Esophagus (tissue), 2 donors: ENCODE data around the gene TNFRSF11A. TPM values are rescaled to one million over a fixed set of nuclear protein-coding genes. Genes with fewer than 3 reads are reported as not detected.

ENCODE experiments used
- H3K27ac ChIP-seq, 2 donors: one replicate each; pipeline ENCODE4 v1.5.1; 2013; ENCODE audit warnings: low read depth in 2 of 2, mild to moderate bottlenecking in 2 of 2, inconsistent platforms in 1 of 2, low read length in 1 of 2, moderate library complexity in 1 of 2
- H3K27me3 ChIP-seq, 2 donors: one replicate each; pipeline ENCODE4 v1.6.1; 2013; ENCODE audit warnings: low read length in 2 of 2, control low read depth in 1 of 2, mild to moderate bottlenecking in 1 of 2; ENCODE audit not compliant: insufficient read depth in 2 of 2, control insufficient read depth in 1 of 2
- H3K36me3 ChIP-seq, 2 donors: one replicate each; pipeline ENCODE4 v1.6.1; 2013; ENCODE audit warnings: low read length in 1 of 2; ENCODE audit not compliant: control insufficient read depth in 2 of 2, insufficient read depth in 2 of 2
- H3K4me1 ChIP-seq, 2 donors: one replicate each; pipeline ENCODE4 v1.6.1; 2013; ENCODE audit warnings: low read length in 1 of 2; ENCODE audit not compliant: control insufficient read depth in 2 of 2, insufficient read depth in 2 of 2
- H3K4me3 ChIP-seq, 2 donors: one replicate each; pipeline ENCODE4 v1.5.1; 2013; ENCODE audit warnings: low read length in 2 of 2, mild to moderate bottlenecking in 2 of 2, low read depth in 1 of 2, moderate library complexity in 1 of 2
- H3K9me3 ChIP-seq, 2 donors: one replicate each; pipeline ENCODE4 v1.6.1; 2013; ENCODE audit warnings: mild to moderate bottlenecking in 2 of 2, low read depth in 1 of 2, low read length in 1 of 2, moderate library complexity in 1 of 2; ENCODE audit not compliant: control insufficient read depth in 2 of 2, insufficient read depth in 1 of 2
- WGBS, 2 donors: extraction: QIAGEN DNeasy Blood & Tissue Kit; methylation state at CpG; one replicate each; pipeline ENCODE4 v1.1.7; 2013; 5-methylcytosine and 5-hydroxymethylcytosine counted together
- polyA plus RNA-seq, 2 donors: library from polyadenylated mRNA; stranded (reverse); fragments of 200-250 nt; gene quantifications; one replicate each; pipeline ENCODE4 v1.2.3, GENCODE V29; 2013
- donor health status: healthy with polysubstance abuse.
- donor health status: Bipolar disorder and iron deficiency.

Gene TNFRSF11A
- polyA plus RNA-seq, 2 donors, result 1.2 to 2.2 TPM

DNA sequence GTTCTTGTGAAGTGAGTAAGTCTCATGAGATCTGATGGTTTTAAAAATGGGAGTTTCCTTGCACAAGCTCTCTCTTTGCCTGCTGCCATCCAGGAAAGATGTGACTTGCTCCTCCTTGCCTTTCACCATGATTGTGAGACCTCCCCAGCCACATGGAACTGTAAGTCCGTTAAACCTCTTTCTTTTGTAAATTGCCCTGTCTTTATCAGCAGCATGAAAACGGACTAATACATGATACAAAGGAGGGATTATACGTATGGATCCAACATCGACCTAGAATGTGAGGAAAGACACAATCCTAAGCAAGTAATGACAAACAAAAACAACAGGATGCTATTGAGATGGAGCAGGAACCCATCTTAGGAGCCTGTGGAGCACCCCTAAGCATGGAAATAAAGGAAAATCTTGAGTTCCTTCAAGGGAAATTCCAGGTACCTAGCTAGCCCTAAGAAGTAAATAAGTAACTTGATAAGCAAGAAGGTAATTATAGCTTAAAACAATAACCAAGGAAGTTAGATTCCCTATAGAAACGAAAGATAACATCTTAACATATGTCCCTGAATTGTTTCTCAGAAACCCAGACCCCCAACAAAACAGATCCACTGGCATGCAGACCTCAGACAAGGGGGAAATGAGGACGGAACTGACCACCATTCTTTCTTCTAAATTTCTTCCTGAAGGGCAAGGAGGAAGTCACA lies 1.5 kb upstream of the TNFRSF11A start:
- Histone ChIP-seq H3K4me3 (no peak overlapping the region), H3K27me3 (peaks cover 0 to 9% of the 10 kb centered on the region in 2 donors), H3K4me1 (peaks cover 6 to 10% of the 10 kb centered on the region in 2 donors), H3K9me3 (peaks cover 0 to 2% of the 10 kb centered on the region in 2 donors), H3K36me3 (no peaks in the 10 kb centered on the region), H3K27ac (no peak overlapping the region)
- 35 to 39% methylated on average over 6 of the region's 6 CpGs for WGBS, 2 donors

- H3K27ac ChIP-seq, result no peak overlapping the region
- no peaks in the 10 kb centered on the region for H3K36me3 ChIP-seq
- WGBS, 2 donors, result 39 to 43% methylated on average over 12 of the region's 12 CpGs
- H3K9me3 ChIP-seq, result peaks cover 0 to 2% of the 10 kb centered on the region in 2 donors
- peaks cover 0 to 9% of the 10 kb centered on the region in 2 donors for H3K27me3 ChIP-seq
- no peak overlapping the region for H3K4me3 ChIP-seq
- H3K4me1 ChIP-seq, result peaks cover 6 to 10% of the 10 kb centered on the region in 2 donors
Observed at GRCh38 chr18:62324181-62324828, 805 bp upstream of the TNFRSF11A start.

DNA sequence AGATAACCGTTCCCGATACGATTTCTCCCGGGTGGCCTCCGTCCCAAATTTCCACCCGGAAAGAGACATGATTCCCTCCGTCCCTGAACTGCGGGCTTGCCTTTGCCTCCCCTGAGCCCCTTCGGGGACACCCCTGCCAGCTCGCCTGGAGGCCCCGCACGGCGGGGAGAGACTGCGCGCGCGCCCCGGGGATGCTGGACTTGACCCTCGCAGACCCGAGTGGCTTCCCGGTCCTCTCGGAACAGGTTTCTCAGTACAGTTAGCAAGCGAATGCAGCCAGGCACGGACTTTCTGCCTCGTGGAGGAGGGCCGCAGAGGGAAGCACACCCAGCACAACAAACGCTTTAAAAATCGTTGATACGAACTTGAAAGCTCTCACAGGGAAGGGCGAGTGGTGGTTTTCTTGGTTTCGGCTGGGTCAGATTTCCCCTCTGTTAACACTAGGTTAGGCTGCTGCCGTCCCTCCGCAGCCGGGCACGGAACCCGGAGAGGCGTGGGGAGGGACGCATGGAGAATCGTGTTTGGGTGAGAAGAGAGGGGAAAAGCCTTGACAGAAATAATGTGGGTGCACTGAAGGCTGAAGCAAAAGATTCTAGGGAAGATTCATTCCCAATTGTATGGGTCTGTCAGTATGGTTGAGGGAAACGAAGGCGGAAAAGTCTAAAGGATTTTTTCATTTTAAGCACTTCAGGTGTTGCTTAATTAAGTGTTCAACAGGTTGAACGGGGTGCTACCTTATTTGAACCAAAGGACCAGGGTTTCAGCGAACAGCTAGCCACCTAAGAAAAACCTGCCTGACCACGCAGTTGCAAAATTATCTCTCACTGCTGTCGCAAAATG lies 916 bp downstream of the TNFRSF11A start:
- WGBS, 2 donors, result 3 to 4% methylated on average over 45 of the region's 45 CpGs
- H3K27ac ChIP-seq, result no peak overlapping the region

DNA sequence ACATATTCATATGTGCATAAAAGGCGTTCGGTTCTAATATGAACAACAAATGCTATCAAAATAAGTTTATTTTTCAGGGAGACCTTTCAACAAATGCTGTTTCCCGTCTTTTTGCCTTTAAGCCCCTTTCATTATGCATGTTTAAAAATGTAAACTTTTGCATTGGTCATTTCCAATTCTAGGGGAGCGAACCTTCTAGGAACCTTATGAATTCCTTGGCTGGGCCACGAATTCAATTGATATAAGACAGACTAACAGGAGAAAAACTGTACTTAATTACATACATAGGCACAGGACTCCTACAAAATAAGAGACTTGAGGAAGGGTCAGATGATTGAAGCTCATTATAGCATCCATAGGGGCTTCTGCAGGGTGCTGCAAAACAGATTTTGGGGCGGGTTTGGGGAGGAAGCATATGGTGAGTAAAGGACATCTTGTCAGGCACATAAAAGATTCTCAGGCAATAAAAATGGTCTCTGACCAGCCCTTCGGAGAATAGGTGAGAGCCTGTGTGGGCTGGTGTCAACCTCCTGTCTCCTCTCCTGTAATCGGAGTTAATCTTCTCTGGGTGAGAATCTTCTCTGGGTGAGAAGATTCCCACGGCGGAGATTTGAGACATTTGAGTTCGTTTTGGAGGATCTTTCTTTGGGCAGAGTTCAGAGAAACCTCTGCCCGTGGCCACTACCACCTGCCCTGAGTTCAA lies 1.7 kb downstream of the TNFRSF11A start:
- Histone ChIP-seq H3K27me3 (peaks cover 0 to 9% of the 10 kb centered on the region in 2 donors), H3K4me3 (peak overlapping the region in 1 of 2 donors; percentile 65), H3K9me3 (peaks cover 0 to 2% of the 10 kb centered on the region in 2 donors), H3K27ac (no peak overlapping the region), H3K4me1 (peaks cover 6 to 10% of the 10 kb centered on the region in 2 donors), H3K36me3 (no peaks in the 10 kb centered on the region)
- WGBS, 2 donors, result 41 to 52% methylated on average over 12 of the region's 12 CpGs

More for the DNA sequence above, 916 bp downstream of the TNFRSF11A start:
- H3K27me3 ChIP-seq, result peaks cover 0 to 9% of the 10 kb centered on the region in 2 donors
- peaks cover 0 to 2% of the 10 kb centered on the region in 2 donors for H3K9me3 ChIP-seq
- H3K36me3 ChIP-seq, result no peaks in the 10 kb centered on the region
- H3K4me3 ChIP-seq, result peak overlapping the region; percentile 46 to 65
- H3K4me1 ChIP-seq, result peaks cover 6 to 10% of the 10 kb centered on the region in 2 donors

DNA sequence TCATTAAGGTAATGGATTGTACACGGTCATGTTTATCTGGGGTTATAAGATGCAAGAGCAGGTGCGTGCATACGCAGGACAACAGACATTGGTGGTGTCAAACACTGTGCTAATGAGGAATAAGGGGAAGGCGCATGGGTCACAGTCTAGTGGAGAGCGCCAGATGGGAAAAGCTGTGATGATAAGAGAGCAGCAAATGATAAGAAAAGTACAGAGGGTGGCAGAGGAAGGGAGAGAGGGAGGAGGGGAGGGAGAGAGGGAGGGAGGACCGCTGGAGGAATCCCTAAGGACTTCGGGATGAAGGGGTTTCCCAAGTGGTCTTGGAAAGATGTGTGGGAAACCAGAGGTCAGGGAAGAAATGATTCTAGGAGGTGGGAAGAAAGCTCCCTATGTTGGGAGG lies 2.9 kb downstream of the TNFRSF11A start:
- H3K4me3 ChIP-seq, result no peak overlapping the region
- H3K4me1 ChIP-seq, result peaks cover 6 to 10% of the 10 kb centered on the region in 2 donors
- no peak overlapping the region for H3K27ac ChIP-seq
- no peaks in the 10 kb centered on the region for H3K36me3 ChIP-seq
- WGBS, 2 donors, result 69 to 86% methylated on average over 7 of the region's 7 CpGs
- H3K27me3 ChIP-seq, result peaks cover 0 to 9% of the 10 kb centered on the region in 2 donors
- peaks cover 0 to 2% of the 10 kb centered on the region in 2 donors for H3K9me3 ChIP-seq

DNA sequence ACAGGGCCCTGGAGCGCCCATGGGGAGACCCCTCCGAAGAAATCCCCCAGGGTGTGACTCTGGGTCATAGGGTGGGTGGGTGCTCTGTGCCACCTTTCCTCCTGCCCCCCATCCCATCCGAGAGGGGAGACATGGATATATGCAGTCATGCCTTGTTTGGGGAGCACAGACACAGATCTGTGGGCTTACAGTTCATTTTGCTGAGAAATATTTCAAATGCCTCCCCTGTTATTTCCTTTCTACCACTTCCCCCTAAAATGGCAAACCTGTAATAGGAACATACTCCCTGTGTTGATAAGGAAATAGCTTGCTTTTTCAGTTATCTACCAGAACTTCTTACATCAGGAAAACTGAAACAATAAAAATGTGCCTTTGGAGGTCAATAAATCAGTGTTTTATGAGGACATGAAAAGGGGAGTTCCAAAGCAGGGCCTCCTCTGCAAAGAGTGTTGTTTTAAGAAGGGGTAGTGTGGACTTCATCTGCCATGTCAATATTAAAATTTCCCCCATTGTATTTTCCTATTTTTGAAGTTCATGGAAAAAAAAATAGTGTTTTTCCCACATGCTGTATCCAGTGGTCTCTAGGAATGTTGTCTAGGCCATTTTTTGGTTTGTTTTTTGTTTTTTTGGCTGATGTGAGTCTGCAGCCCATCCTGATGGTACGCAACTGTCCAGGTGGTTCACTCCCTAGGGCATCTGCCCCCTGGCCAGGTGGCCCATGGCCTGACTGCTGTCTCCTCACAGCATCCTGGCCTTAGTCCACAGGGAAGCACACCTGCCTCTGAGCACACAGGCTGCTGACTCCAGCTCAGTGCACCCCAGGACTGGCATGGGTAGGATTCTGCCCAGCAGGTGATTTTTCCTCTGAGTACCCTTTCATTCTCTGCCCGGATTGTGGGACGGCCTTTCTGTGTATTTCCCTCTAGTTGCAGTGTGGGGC lies 3.7 kb downstream of the TNFRSF11A start:
- Histone ChIP-seq H3K27ac (no peak overlapping the region), H3K9me3 (peaks cover 0 to 2% of the 10 kb centered on the region in 2 donors), H3K27me3 (peaks cover 0 to 9% of the 10 kb centered on the region in 2 donors), H3K4me3 (no peak overlapping the region), H3K4me1 (peaks cover 6 to 10% of the 10 kb centered on the region in 2 donors), H3K36me3 (no peaks in the 10 kb centered on the region)
- 75 to 77% methylated on average over 6 of the region's 6 CpGs for WGBS, 2 donors

DNA sequence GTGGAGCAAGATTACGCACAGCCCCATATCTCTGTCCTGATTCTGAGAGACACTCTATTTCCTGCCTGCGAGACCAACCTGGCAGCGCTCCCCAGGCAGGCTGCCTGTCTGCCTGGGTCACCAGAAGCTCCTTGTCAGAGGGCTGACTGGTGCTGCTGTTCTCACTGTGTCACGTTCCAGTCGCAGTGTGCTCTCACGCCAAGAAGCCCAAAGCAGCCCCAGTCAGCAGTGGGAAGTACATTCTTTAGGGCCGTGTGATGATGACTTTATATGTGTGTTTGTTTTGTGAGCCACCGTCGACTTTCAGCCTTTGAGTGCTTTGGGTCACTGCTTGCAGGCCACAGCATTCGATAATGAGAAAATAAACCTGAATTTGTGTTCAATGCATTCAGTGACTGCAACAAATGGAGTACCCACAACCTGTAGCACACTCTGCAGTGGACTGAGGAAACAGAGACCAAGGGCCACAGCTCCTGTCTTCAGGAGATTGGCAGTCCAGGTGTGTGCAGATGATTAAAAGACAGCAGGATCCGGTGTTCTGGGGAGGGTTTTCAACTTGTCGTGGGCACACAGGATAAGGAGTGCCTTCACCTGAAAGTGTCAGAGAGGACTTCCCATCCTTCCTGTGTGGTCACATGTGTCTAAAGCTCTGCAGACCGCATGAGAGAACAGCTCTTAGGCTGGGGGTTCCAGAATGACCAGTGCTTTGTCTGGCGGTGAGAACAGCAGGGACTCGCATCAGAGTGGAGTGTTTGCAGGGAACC lies 4.8 kb downstream of the TNFRSF11A start:
- no peak overlapping the region for H3K27ac ChIP-seq
- H3K4me3 ChIP-seq, result no peak overlapping the region
- WGBS, 2 donors, result 54 to 66% methylated on average over 15 of the region's 15 CpGs
- H3K36me3 ChIP-seq, result no peaks in the 10 kb centered on the region
- peaks cover 0 to 9% of the 10 kb centered on the region in 2 donors for H3K27me3 ChIP-seq
- H3K9me3 ChIP-seq, result peaks cover 0 to 2% of the 10 kb centered on the region in 2 donors
- peaks cover 6 to 7% of the 10 kb centered on the region in 2 donors for H3K4me1 ChIP-seq

DNA sequence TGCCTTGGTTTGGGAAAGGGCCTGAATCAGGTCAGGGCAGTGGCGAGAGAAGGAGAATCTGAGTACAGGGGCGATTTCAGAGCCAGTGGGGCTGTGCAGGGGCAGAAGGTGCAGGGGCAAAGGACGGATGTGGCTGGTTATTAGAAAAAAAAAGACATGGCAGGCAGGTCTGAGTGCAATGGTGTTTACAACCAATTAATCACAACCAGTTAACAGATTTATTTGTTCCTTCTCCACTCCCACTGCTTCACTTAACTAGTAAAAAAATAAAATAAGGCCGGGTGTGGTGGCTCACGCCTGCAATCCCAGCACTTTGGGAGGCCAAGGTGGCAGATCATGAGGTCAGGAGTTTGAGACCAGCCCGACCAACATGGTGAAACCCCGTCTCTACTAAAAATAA lies 5.5 kb downstream of the TNFRSF11A start:
- Histone ChIP-seq H3K9me3 (peaks cover 0 to 1% of the 10 kb centered on the region in 2 donors), H3K4me3 (no peak overlapping the region), H3K36me3 (no peaks in the 10 kb centered on the region), H3K27me3 (peaks cover 0 to 8% of the 10 kb centered on the region in 2 donors), H3K4me1 (peaks cover 5% of the 10 kb centered on the region in 2 donors), H3K27ac (no peak overlapping the region)
- WGBS, 2 donors, result 86 to 92% methylated on average over 7 of the region's 7 CpGs
